Cardiac muscle cell (in vitro differentiated cells and primary cell): Measurements from ENCODE around the gene RPL26. TPM values are rescaled to one million over a fixed set of nuclear protein-coding genes. Genes with fewer than 3 reads are reported as not detected.

Experiments
- DNase-seq, 2 donors: peaks; one replicate each; pipeline versions ENCODE4 v3.0.0 to v3.0.0-alpha.2; 2010 to 2017; ENCODE audit warnings: low read depth in 1 of 2, low spot score in 1 of 2
- H3K27ac ChIP-seq: fragments of 200-600 bp; sonication (generic); 2 replicates; pipeline ENCODE4 v1.5.1; 2016
- H3K27me3 ChIP-seq: fragments of 200-600 bp; sonication (generic); 2 replicates; pipeline ENCODE4 v1.6.0; 2016; ENCODE audit warnings: control low read depth
- H3K36me3 ChIP-seq: fragments of 200-600 bp; sonication (generic); 2 replicates; pipeline ENCODE4 v1.5.1; 2016; ENCODE audit warnings: control low read depth
- H3K4me1 ChIP-seq: fragments of 200-600 bp; sonication (generic); 2 replicates; pipeline ENCODE4 v1.8.1; 2017; ENCODE audit warnings: low read depth, mild to moderate bottlenecking, mixed run types
- H3K4me3 ChIP-seq: fragments of 200-600 bp; sonication (generic); 2 replicates; pipeline ENCODE4 v1.5.1; 2016; ENCODE audit warnings: mild to moderate bottlenecking
- H3K9me3 ChIP-seq: fragments of 200-600 bp; sonication (generic); 2 replicates; pipeline ENCODE4 v1.5.1; 2017; ENCODE audit warnings: low read depth, mild to moderate bottlenecking, control low read depth
- CTCF ChIP-seq: IDR thresholded peaks from 2 replicates; pipeline ENCODE4 v1.5.1; 2012; ENCODE audit warnings: low read depth, mild to moderate bottlenecking, low read length
- polyA plus RNA-seq: library from polyadenylated mRNA; unstranded; fragments of >200 nt; fragmentation: Nextera tagmentation; extraction: Ambion mirVana; gene quantifications from 2 replicates; pipeline ENCODE4 v1.2.1, GENCODE V29; 2016
- total RNA-seq: library from RNA; depleted of rRNA; stranded (reverse); fragments of >200 nt; gene quantifications from 2 replicates; pipeline ENCODE4 v1.2.3, GENCODE V29; 2016

RPL26 gene
- total and polyA plus RNA-seq, 2 experiments from 2014 or later: 486 to 3,276 TPM

GRCh38 chr17:8332688-8333087 is 50.3 kb downstream of the RPL26 start:
- Histone ChIP-seq H3K36me3 (no peaks in the 10 kb centered on the region), H3K4me1 (no peaks in the 10 kb centered on the region), H3K27ac (no peak overlapping the region), H3K4me3 (no peak overlapping the region), H3K9me3 (no peaks in the 10 kb centered on the region), H3K27me3 (no peaks in the 10 kb centered on the region)
- no peak for TF ChIP-seq CTCF
- peak in 1 of 2 donors; percentile 31 for DNase-seq

GRCh38 chr17:8332128-8332527 is 50.9 kb downstream of the RPL26 start:
- TF ChIP-seq CTCF: no peak
- Histone ChIP-seq H3K4me3 (no peak overlapping the region), H3K27ac (no peak overlapping the region), H3K4me1 (no peaks in the 10 kb centered on the region), H3K9me3 (no peaks in the 10 kb centered on the region), H3K36me3 (no peaks in the 10 kb centered on the region), H3K27me3 (no peaks in the 10 kb centered on the region)
- DNase-seq: no peak

Other genes with a start within 250 kb of the RPL26 start
- 42.3 and 51.9 TPM in 2 replicates for gene PER1, start 230.8 kb downstream of the RPL26 start, total RNA-seq
- gene PER1, start 230.8 kb downstream of the RPL26 start, polyA plus RNA-seq: 28.2 and 47.7 TPM in 2 replicates
- gene VAMP2, start 220.2 kb downstream of the RPL26 start, total RNA-seq: 22.5 and 35.7 TPM in 2 replicates
- 102 and 118 TPM in 2 replicates for gene VAMP2, start 220.2 kb downstream of the RPL26 start, polyA plus RNA-seq
- 39.8 and 40.7 TPM in 2 replicates for gene TMEM107, start 206.8 kb downstream of the RPL26 start, total RNA-seq
- 54.6 and 62.4 TPM in 2 replicates for gene TMEM107, start 206.8 kb downstream of the RPL26 start, polyA plus RNA-seq
- 19.7 and 26.4 TPM in 2 replicates for gene BORCS6, start 193.0 kb downstream of the RPL26 start, total RNA-seq
- 13.2 and 13.7 TPM in 2 replicates for gene BORCS6, start 193.0 kb downstream of the RPL26 start, polyA plus RNA-seq
- 15.1 and 77.7 TPM in 2 replicates for gene AURKB, start 172.6 kb downstream of the RPL26 start, total RNA-seq
- 17.8 and 133 TPM in 2 replicates for gene AURKB, start 172.6 kb downstream of the RPL26 start, polyA plus RNA-seq
- 7.4 and 15.6 TPM in 2 replicates for gene CTC1, start 135.1 kb downstream of the RPL26 start, total RNA-seq
- gene CTC1, start 135.1 kb downstream of the RPL26 start, polyA plus RNA-seq: 17.1 and 23.0 TPM in 2 replicates
- 49.9 and 62.5 TPM in 2 replicates for gene PFAS, start 133.9 kb downstream of the RPL26 start, total RNA-seq
- 48.2 and 62.0 TPM in 2 replicates for gene PFAS, start 133.9 kb downstream of the RPL26 start, polyA plus RNA-seq
- 40.0 and 43.6 TPM in 2 replicates for gene RANGRF, start 94.5 kb downstream of the RPL26 start, total RNA-seq
- gene RANGRF, start 94.5 kb downstream of the RPL26 start, polyA plus RNA-seq: 75.5 and 89.2 TPM in 2 replicates
- gene SLC25A35, start 87.8 kb downstream of the RPL26 start, total RNA-seq: 3.5 and 9.5 TPM in 2 replicates
- gene SLC25A35, start 87.8 kb downstream of the RPL26 start, polyA plus RNA-seq: 6.0 and 7.9 TPM in 2 replicates
- 1.1 and 3.0 TPM in 2 replicates for gene ARHGEF15, start 73.0 kb downstream of the RPL26 start, total RNA-seq
- 0.17 and 0.73 TPM in 2 replicates for gene ARHGEF15, start 73.0 kb downstream of the RPL26 start, polyA plus RNA-seq
- not detected in 2 replicates for gene ODF4, start 43.4 kb downstream of the RPL26 start, total RNA-seq
- gene ODF4, start 43.4 kb downstream of the RPL26 start, polyA plus RNA-seq: not detected in 2 replicates
- not detected in 2 replicates for gene RNF222, start 14.6 kb upstream of the RPL26 start, total RNA-seq
- 0.17 and 0.37 TPM in 2 replicates for gene RNF222, start 14.6 kb upstream of the RPL26 start, polyA plus RNA-seq
- gene NDEL1, start 52.7 kb upstream of the RPL26 start, total RNA-seq: 34.8 and 47.3 TPM in 2 replicates
- 21.3 and 25.7 TPM in 2 replicates for gene NDEL1, start 52.7 kb upstream of the RPL26 start, polyA plus RNA-seq
- gene MYH10, start 247.5 kb upstream of the RPL26 start, total RNA-seq: 152 and 194 TPM in 2 replicates
- 147 and 159 TPM in 2 replicates for gene MYH10, start 247.5 kb upstream of the RPL26 start, polyA plus RNA-seq